ENCODE measurements around the gene EBF3.

The EBF3 gene

GRCh38 chr10:129787557-129787956 lies 176.5 kb downstream of the EBF3 start:
- no peak for DNase-seq

- no peak for DNase-seq
These were observed 177.9 kb downstream of the EBF3 start for GRCh38 chr10:129786216-129786615.

- no peak for DNase-seq
These were observed 178.5 kb downstream of the EBF3 start for GRCh38 chr10:129785536-129785981.
